ENCODE data around the gene MEGF10. TPM values are rescaled to one million over a fixed set of nuclear protein-coding genes. Genes with fewer than 3 reads are reported as not detected.
A peak's percentile ranks its signal among the peaks of the same experiment; 100 is the strongest.
"Not testable (repeated sequence)": the region's sequence is repeated elsewhere in the genome, so short reads cannot be mapped to it uniquely, and the experiment has no call there.

The MEGF10 gene
- total and polyA plus RNA-seq, 2 experiments from 2014 or later = not detected

DNA sequence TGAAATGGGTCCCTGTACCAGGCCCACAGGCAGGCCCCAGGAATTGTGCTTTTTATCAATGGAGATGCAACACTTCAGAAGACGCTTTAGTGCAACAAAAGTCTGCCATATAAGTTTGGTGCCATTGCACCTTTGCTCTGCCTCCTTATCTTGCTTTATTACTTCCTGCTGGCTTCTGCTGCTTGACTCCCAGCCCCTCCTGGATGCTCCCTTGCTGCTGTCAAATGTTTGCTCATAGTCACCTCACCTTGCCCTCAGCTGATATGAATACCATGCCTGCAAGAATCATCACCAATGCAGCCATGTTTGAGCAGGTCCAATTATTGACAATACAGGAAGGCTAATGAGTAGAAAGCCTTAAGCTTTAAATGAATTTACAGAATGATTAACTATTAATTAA lies 25.4 kb downstream of the MEGF10 start:
- Histone ChIP-seq H3K36me3 (ENCODE audit: low read depth) (no peaks in the 10 kb centered on the region), H3F3A (ENCODE audit: insufficient read depth) (peaks cover 17% of the 10 kb centered on the region; the same call in 1 of the 2 replicates), H3K9me3 (ENCODE audit: low read depth) (no peaks in the 10 kb centered on the region), H3K27me3 (replicated peaks; ENCODE audit: insufficient read depth) (peaks cover 22% of the 10 kb centered on the region), H3K4me1 (ENCODE audit: insufficient read depth) (peaks cover 10% of the 10 kb centered on the region), H3K9me2 (ENCODE audit: insufficient read depth) (no peaks in the 10 kb centered on the region), H3K4me2 (ENCODE audit: unreplicated experiment) (no peak overlapping the region), H4K20me1 (ENCODE audit: insufficient read depth) (no peaks in the 10 kb centered on the region), H3K79me2 (ENCODE audit: insufficient read depth) (no peaks in the 10 kb centered on the region), H3K4me3 (no peak overlapping the region), H3K9ac (no peak overlapping the region), H2AFZ (no peak overlapping the region), H3K27ac (no peak overlapping the region)
- WGBS, 2 experiments (ENCODE audit: low coverage in 1 of 2, low lambda C conversion rate in 2 of 2, missing lambda C conversion rate in 2 of 2) = 82 to 100% methylated on average over 1 of the region's 1 CpG
- TF ChIP-seq EZH2 (IDR thresholded peaks at IDR 0.05; ENCODE audit: insufficient read depth, poor library complexity, severe bottlenecking) (no peak), EZH2phosphoT487 (IDR thresholded peaks at IDR 0.05; ENCODE audit: insufficient read depth, low read depth) (no peak)
- in situ Hi-C loops (cut with MboI) = loop anchor here (25.0 kb wide), 1 partner anchor 654 kb away; no protein-coding TSS in a partner anchor
- no peak for DNase-seq

DNA sequence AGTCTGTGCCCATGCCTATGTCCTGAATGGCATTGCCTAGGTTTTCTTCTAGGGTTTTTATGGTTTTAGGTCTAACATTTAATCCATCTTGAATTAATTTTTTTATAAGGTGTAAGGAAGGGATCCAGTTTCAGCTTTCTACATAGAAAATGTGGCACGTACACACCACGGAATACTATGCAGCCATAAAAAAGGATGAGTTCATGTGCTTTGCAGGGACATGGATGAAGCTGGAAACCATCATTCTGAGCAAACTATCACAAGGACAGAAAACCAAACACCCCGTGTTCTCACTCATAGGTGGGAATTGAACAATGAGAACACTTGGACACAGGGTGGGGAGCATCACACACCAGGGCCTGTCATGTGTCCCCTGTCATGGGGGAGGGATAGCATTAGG lies 26.8 kb downstream of the MEGF10 start:
- not testable (repeated sequence) for H3K4me3 ChIP-seq; H3K4me2 ChIP-seq (ENCODE audit: unreplicated experiment); H4K20me1 ChIP-seq (ENCODE audit: insufficient read depth); H2AFZ ChIP-seq; H3K9me3 ChIP-seq (ENCODE audit: low read depth); H3K36me3 ChIP-seq (ENCODE audit: low read depth); H3K9ac ChIP-seq; H3K9me2 ChIP-seq (ENCODE audit: insufficient read depth); H3K79me2 ChIP-seq (ENCODE audit: insufficient read depth); DNase-seq; H3K27ac ChIP-seq
- in situ Hi-C loops (cut with MboI) = loop anchor here (25.0 kb wide), 1 partner anchor 655 kb away; no protein-coding TSS in a partner anchor
- H3F3A ChIP-seq (ENCODE audit: insufficient read depth) = peaks cover 18% of the 10 kb centered on the region; the same call in 1 of the 2 replicates
- 76% methylated on average over 3 of the region's 3 CpGs for WGBS, 2 experiments (ENCODE audit: low coverage in 1 of 2, low lambda C conversion rate in 2 of 2, missing lambda C conversion rate in 2 of 2)
- H3K4me1 ChIP-seq (ENCODE audit: insufficient read depth) = peaks cover 10% of the 10 kb centered on the region
- H3K27me3 ChIP-seq (replicated peaks; ENCODE audit: insufficient read depth) = peaks cover 16% of the 10 kb centered on the region; the same call in 1 of the 2 replicates

DNA sequence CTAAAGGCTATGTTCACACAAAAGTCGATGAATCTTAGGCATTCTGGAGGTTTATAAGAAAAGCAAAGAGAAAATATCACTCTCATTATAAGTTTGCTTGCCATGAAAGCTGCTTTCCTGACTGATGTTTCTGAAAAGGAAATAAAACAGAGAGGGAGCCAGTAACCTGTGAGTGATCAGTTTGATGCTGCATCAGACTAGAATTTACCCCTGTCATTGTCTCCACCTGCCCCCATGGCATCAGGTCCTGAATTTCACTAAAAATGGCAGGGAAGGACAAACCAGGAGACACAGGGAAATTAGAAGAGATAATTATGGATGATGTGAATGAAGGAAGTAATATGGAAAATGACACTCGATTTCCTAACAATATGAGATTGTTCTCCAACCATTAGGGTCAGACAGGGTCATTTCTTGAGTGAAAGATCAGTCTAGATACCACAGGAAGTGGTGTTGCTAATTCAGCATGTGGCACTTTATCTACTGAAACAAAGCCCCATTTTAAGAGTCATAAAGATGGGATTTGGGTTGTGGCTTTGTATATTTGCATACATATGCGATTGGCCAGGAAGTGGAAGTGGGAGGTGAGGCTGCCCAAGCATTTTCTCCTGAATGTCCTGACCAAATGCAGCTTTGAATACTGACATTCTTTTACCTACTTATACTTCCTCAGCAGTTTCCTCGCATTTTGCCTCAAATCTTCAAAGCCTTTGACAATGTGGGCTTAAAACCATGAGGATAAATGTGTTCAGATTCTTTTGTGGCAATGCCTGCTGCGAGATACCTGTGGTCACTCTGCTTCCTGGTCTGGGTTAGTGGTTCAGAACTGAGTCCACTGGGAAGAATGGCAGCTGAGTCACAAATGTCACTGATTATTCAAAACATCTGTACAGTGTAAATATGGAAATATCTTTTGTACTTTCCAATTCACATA lies 29.7 kb downstream of the MEGF10 start:
- in situ Hi-C loops (cut with MboI) = loop anchor here (25.0 kb wide), 1 partner anchor 658 kb away; no protein-coding TSS in a partner anchor
- Histone ChIP-seq H3K9me2 (ENCODE audit: insufficient read depth) (no peaks in the 10 kb centered on the region), H3K9me3 (ENCODE audit: low read depth) (no peaks in the 10 kb centered on the region), H3K4me2 (ENCODE audit: unreplicated experiment) (no peak overlapping the region), H2AFZ (no peak overlapping the region), H3K4me3 (no peak overlapping the region), H3K36me3 (ENCODE audit: low read depth) (no peaks in the 10 kb centered on the region), H4K20me1 (ENCODE audit: insufficient read depth) (no peaks in the 10 kb centered on the region), H3K79me2 (ENCODE audit: insufficient read depth) (no peaks in the 10 kb centered on the region), H3K9ac (no peak overlapping the region), H3K27ac (no peak overlapping the region), H3K4me1 (ENCODE audit: insufficient read depth) (peaks cover 10% of the 10 kb centered on the region), H3F3A (ENCODE audit: insufficient read depth) (peaks cover 11% of the 10 kb centered on the region; the same call in 1 of the 2 replicates), H3K27me3 (replicated peaks; ENCODE audit: insufficient read depth) (peaks cover 2% of the 10 kb centered on the region; the same call in 1 of the 2 replicates)
- WGBS, 2 experiments (ENCODE audit: low coverage in 1 of 2, low lambda C conversion rate in 2 of 2, missing lambda C conversion rate in 2 of 2) = 30 to 31% methylated on average over 5 of the region's 5 CpGs
- TF ChIP-seq EZH2phosphoT487 (IDR thresholded peaks at IDR 0.05; ENCODE audit: insufficient read depth, low read depth) = no peak
- TF ChIP-seq EZH2 (IDR thresholded peaks at IDR 0.05; ENCODE audit: insufficient read depth, poor library complexity, severe bottlenecking) = no peak
- peak; percentile 47 for DNase-seq

DNA sequence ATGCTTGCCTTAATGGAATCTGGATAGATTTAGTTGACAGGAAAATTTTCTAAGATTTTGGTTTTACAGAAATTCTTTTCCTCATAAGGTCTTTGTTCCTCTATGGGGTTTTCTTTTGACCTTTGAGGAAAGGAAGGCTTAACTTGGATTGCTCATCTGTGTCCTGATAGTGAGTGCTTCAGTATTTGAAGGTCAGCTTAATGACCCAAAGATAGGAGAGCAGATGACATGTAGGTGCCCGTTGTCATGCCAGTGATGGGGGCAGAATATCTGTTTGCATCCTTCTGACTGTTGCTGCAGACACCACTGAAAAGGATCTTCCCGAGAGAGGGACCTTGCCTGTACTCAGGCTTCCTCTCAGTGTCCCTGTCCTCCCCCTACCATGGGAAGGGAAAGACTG lies 30.9 kb downstream of the MEGF10 start:
- DNase-seq = no peak
- H3K27ac ChIP-seq = no peak overlapping the region
- H3K4me1 ChIP-seq (ENCODE audit: insufficient read depth) = peaks cover 10% of the 10 kb centered on the region
- no peak overlapping the region for H3K4me3 ChIP-seq
- 81 to 82% methylated on average over 2 of the region's 2 CpGs for WGBS, 2 experiments (ENCODE audit: low coverage in 1 of 2, low lambda C conversion rate in 2 of 2, missing lambda C conversion rate in 2 of 2)
- TF ChIP-seq EZH2phosphoT487 (IDR thresholded peaks at IDR 0.05; ENCODE audit: insufficient read depth, low read depth) = no peak
- TF ChIP-seq EZH2 (IDR thresholded peaks at IDR 0.05; ENCODE audit: insufficient read depth, poor library complexity, severe bottlenecking) = no peak
- no peak overlapping the region for H2AFZ ChIP-seq
- no peak overlapping the region for H3K9ac ChIP-seq
- in situ Hi-C loops (cut with MboI) = loop anchor here (25.0 kb wide), 1 partner anchor 659 kb away; no protein-coding TSS in a partner anchor
- H4K20me1 ChIP-seq (ENCODE audit: insufficient read depth) = no peaks in the 10 kb centered on the region
- no peaks in the 10 kb centered on the region for H3K9me2 ChIP-seq (ENCODE audit: insufficient read depth)
- no peaks in the 10 kb centered on the region for H3K36me3 ChIP-seq (ENCODE audit: low read depth)
- no peak overlapping the region for H3K4me2 ChIP-seq (ENCODE audit: unreplicated experiment)
- H3K27me3 ChIP-seq (replicated peaks; ENCODE audit: insufficient read depth) = no peaks in the 10 kb centered on the region; the same call in 1 of the 2 replicates
- H3K79me2 ChIP-seq (ENCODE audit: insufficient read depth) = no peaks in the 10 kb centered on the region
- H3F3A ChIP-seq (ENCODE audit: insufficient read depth) = peaks cover 11% of the 10 kb centered on the region; the same call in 1 of the 2 replicates
- no peaks in the 10 kb centered on the region for H3K9me3 ChIP-seq (ENCODE audit: low read depth)

All from GM23248 (cell line).